HG03432 (cell line): ENCODE data around the gene HOXA1.
"Not testable (repeated sequence)": the region's sequence is repeated elsewhere in the genome, so short reads cannot be mapped to it uniquely, and the experiment has no call there.

Experiments used
- ATAC-seq: cut with Tn5 transposase; IDR thresholded peaks from one replicate; pipeline ENCODE4 v1.9.1; 2021; ENCODE audit warnings: mild to moderate bottlenecking, moderate library complexity; ENCODE audit not compliant: unreplicated experiment

Gene HOXA1

DNA sequence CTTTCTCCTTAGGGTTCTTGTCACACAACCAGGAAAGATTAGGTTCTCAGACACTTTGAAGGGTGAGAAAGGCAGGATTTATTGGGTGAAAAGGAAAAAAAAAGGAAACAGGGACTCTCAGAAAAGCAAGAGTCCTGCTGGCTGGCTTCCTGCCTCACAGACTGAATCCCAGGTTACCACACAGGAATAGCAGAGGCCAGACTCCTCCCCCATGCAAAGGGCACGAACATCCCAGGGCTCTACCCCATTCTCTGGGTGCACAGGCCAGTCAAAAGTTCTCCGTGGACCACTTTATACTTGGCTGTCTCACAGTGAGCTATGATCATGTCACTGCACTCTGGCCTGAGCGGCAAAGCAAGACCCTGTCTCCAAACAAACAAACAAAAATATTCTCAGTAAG, 42.6 kb downstream of the HOXA1 start:
- no peak for ATAC-seq

DNA sequence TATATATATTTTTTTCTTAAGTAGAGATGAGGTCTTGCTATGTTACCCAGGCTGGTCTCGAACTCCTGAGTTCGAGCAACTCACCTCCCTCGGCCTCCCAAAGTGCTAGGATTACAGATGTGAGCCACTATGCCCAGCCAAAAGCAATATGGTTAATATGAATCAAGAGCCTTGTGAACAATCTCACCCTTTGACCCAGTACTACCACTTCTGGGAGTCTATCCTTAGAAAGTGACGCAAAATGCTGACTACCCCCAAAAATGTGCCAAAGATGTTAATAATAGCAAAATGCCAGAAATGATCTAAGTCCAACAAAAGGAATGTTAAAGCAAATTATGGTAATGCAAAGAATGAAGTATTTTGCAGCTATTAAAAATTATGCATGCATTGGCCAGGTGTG, 44.3 kb downstream of the HOXA1 start:
- ATAC-seq = no peak

DNA sequence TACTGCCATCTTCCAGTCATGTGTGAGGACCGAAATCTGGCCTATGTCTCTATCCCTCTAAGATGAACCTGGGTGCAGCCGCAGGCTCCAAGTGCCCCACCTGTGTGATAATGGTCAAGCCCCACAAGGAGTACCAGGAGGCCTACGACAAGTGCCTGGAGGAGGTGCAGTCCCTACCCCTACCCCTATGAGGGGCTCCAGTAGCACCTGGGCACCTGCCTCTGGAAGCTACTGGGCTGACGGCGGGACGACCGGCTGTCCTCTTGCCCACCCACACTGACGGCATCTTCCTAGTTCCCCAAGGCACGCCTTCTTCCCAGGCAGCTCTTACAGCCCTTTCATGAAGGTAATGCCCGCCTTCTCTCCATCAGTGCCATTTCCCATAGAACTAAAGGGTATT, 47.4 kb downstream of the HOXA1 start:
- ATAC-seq = no peak

DNA sequence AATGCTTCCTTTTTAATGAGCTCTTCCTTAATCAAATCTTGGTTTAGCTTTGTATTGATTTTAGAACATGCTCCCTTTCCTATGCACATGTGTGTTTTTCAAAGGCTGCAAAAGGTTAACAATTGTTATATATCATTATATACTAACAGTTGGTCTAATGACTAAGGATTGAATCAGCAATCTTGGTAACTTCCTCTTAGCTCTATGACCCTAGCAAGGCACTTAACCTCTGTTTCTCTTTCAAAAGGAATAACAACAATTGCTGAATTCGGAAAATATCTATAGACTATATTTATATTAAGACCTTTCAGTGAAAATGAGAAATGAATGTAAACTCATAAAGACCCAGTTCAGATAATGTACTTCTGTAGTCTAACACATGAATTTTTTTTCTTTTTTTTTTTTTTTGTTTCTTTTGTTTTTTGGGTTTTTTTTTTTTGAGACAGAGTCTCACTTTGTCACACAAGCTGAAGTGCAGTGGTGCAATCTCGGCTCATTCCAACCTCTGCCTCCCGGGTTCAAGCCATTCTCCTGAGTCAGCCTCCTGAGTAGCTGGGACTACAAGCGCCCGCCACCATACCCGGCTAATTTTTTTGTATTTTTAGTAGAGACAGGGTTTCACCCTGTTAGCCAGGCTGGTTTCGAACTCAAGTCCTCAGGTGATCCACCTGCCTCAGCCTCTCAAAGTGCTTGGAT, 48.8 kb downstream of the HOXA1 start:
- ATAC-seq = no peak

DNA sequence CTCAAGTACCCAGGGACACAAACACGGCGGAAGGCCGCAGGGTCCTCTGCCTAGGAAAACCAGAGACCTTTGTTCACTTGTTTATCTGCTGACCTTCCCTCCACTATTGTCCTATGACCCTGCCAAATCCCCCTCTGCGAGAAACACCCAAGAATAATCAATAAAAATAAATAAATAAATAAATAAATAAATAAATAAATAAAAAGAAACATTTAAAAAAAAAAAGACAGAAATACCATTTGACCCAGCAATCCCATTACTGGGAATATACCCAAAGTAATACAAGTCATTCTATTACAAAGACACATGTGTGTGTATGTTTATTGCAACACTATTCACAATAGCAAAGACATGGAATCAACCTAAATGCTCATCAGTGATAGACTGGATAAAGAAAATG, 49.8 kb downstream of the HOXA1 start:
- ATAC-seq = not testable (repeated sequence)

DNA sequence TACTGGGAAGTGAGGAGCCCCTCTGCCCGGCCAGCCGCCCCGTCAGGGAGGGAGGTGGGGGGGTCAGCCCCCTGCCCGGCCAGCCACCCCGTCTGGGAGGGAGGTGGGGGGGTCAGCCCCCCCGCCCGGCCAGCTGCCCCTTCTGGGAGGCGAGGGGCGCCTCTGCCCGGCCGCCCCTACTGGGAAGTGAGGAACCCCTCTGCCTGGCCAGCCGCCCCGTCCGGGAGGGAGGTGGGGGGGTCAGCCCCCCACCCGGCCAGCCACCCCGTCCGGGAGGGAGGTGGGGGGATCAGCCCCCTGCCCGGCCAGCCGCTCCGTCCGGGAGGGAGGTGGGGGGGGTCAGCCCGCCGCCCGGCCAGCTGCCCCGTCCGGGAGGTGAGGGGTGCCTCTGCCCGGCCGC, 50.7 kb downstream of the HOXA1 start:
- not testable (repeated sequence) for ATAC-seq
